Keratinocyte (primary cell): ENCODE results near the gene EBF3.

ENCODE experiments used
- EZH2 ChIP-seq: IDR thresholded peaks from one replicate; pipeline ENCODE4 v1.6.1; 2012; ENCODE audit warnings: inconsistent platforms, mild to moderate bottlenecking, low read length, moderate library complexity
- TF ChIP-seq, protein P1 (sequence below), 3 experiments: IDR thresholded peaks in 1 of 3; conservative IDR thresholded peaks in 1 of 3; optimal IDR thresholded peaks in 1 of 3; 2 replicates in 2 of 3; 3 replicates in 1 of 3; pipeline versions ENCODE3 to v1.5.1; 2011; ENCODE audit warnings: low read length in 3 of 3, mild to moderate bottlenecking in 3 of 3, moderate library complexity in 2 of 3, control low read depth in 1 of 3, inconsistent platforms in 1 of 3; ENCODE audit not compliant: insufficient read depth in 2 of 3; ENCODE audit errors: extremely low read depth in 1 of 3

DNA sequence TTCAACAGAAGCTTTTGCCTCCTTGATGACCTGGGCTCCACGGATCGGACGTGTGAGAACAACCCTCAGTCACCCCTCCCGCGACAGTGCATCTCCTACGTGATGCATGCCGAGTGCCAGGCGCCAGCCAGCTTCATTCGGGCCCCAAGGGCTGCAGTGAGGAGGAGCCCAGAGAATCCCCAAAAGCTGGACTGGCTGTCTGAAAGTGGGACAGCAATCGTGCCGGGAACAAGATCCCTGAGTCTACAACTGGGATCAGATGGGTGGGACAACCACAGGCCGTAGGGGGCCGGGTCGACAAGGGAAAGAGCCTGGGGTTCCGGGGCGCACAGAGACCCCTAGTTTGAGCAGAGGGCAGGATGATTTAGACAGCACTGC, 27.2 kb downstream of the EBF3 start:
- TF ChIP-seq, protein P1, sequence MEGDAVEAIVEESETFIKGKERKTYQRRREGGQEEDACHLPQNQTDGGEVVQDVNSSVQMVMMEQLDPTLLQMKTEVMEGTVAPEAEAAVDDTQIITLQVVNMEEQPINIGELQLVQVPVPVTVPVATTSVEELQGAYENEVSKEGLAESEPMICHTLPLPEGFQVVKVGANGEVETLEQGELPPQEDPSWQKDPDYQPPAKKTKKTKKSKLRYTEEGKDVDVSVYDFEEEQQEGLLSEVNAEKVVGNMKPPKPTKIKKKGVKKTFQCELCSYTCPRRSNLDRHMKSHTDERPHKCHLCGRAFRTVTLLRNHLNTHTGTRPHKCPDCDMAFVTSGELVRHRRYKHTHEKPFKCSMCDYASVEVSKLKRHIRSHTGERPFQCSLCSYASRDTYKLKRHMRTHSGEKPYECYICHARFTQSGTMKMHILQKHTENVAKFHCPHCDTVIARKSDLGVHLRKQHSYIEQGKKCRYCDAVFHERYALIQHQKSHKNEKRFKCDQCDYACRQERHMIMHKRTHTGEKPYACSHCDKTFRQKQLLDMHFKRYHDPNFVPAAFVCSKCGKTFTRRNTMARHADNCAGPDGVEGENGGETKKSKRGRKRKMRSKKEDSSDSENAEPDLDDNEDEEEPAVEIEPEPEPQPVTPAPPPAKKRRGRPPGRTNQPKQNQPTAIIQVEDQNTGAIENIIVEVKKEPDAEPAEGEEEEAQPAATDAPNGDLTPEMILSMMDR (optimal IDR thresholded peaks at IDR 0.05 in 1 of 3, IDR thresholded peaks at IDR 0.05 in 1 of 3, conservative IDR thresholded peaks at IDR 0.05 in 1 of 3; ENCODE audit: extremely low read depth in 1 of 3, insufficient read depth in 2 of 3, low read length in 3 of 3), result no peak
- TF ChIP-seq EZH2, result no peak
